Mesendoderm (in vitro differentiated cells): Measurements from ENCODE around the gene ARHGAP45.

Source experiments
- DNase-seq: peaks from one replicate; pipeline ENCODE4 v3.0.0; 2013
- H2AK5ac ChIP-seq: 2 replicates; pipeline ENCODE4 v1.6.1; 2013; ENCODE audit warnings: low read length, inconsistent platforms
- H2BK120ac ChIP-seq: 2 replicates; pipeline ENCODE4 v1.6.1; 2013; ENCODE audit warnings: low read depth, mild to moderate bottlenecking, low read length, moderate library complexity, mixed read lengths
- H2BK15ac ChIP-seq: replicated peaks from 2 replicates; pipeline ENCODE4 v1.6.1; 2013; ENCODE audit warnings: low read depth, mild to moderate bottlenecking, moderate library complexity
- H2BK5ac ChIP-seq: 2 replicates; pipeline ENCODE4 v1.6.1; 2013; ENCODE audit warnings: low read length, inconsistent platforms
- H3K18ac ChIP-seq: 2 replicates; pipeline ENCODE4 v1.6.1; 2013; ENCODE audit warnings: mild to moderate bottlenecking, low read length, mixed read lengths
- H3K23ac ChIP-seq: one replicate; pipeline ENCODE4 v1.6.1; 2013; ENCODE audit warnings: low read length
- H3K27ac ChIP-seq: 2 replicates; pipeline ENCODE4 v1.5.1; 2013; ENCODE audit warnings: low read depth, mild to moderate bottlenecking, inconsistent platforms, low read length, moderate library complexity
- H3K27me3 ChIP-seq: 2 replicates; pipeline ENCODE4 v1.6.1; 2013; ENCODE audit warnings: low read length, control low read depth, mild to moderate bottlenecking, inconsistent platforms; ENCODE audit not compliant: insufficient read depth, poor library complexity
- H3K36me3 ChIP-seq: 2 replicates; pipeline ENCODE4 v1.6.1; 2013; ENCODE audit warnings: low read length, inconsistent platforms; ENCODE audit not compliant: control insufficient read depth, insufficient read depth
- H3K4ac ChIP-seq: one replicate; pipeline ENCODE4 v1.6.1; 2013; ENCODE audit warnings: low read depth, mild to moderate bottlenecking, low read length, moderate library complexity
- H3K4me1 ChIP-seq: 2 replicates; pipeline ENCODE4 v1.6.1; 2013; ENCODE audit warnings: low read depth, low read length, inconsistent platforms; ENCODE audit not compliant: control insufficient read depth
- H3K4me2 ChIP-seq: 2 replicates; pipeline ENCODE4 v1.6.1; 2013; ENCODE audit warnings: low read length
- H3K4me3 ChIP-seq: 2 replicates; pipeline ENCODE4 v1.5.1; 2013; ENCODE audit warnings: mild to moderate bottlenecking, low read length
- H3K56ac ChIP-seq: one replicate; pipeline ENCODE4 v1.6.1; 2013; ENCODE audit warnings: low read length
- H3K79me1 ChIP-seq: 2 replicates; pipeline ENCODE4 v1.6.1; 2013; ENCODE audit warnings: low read length, inconsistent platforms
- H3K79me2 ChIP-seq: 2 replicates; pipeline ENCODE4 v1.6.1; 2013; ENCODE audit warnings: mild to moderate bottlenecking, low read length; ENCODE audit not compliant: control insufficient read depth, insufficient read depth
- H3K9ac ChIP-seq: 2 replicates; pipeline ENCODE4 v1.6.1; 2013; ENCODE audit warnings: low read length, inconsistent platforms
- H4K5ac ChIP-seq: one replicate; pipeline ENCODE4 v1.6.1; 2013; ENCODE audit warnings: low read length
- H4K8ac ChIP-seq: one replicate; pipeline ENCODE4 v1.6.1; 2013; ENCODE audit warnings: low read depth, mild to moderate bottlenecking, control low read depth, low read length, moderate library complexity
- WGBS: extraction: QIAGEN DNeasy Blood & Tissue Kit; methylation state at CpG from one replicate; pipeline ENCODE4 v1.1.7; 2013; ENCODE audit warnings: low lambda C conversion rate, missing lambda C conversion rate; ENCODE audit not compliant: insufficient coverage; ENCODE audit errors: extremely low coverage; 5-methylcytosine and 5-hydroxymethylcytosine counted together

Gene ARHGAP45

GRCh38 chr19:1091544-1092175 is 24.7 kb downstream of the ARHGAP45 start:
- peaks cover 7% of the 10 kb centered on the region for H3K79me1 ChIP-seq
- no CpG with 5 or more reads among the region's 27 CpGs for WGBS
- no peak overlapping the region for H4K8ac ChIP-seq
- H3K18ac ChIP-seq: no peak overlapping the region
- H3K9ac ChIP-seq: no peak overlapping the region
- no peak for DNase-seq
- no peak overlapping the region for H3K4me3 ChIP-seq
- no peaks in the 10 kb centered on the region for H3K27me3 ChIP-seq
- H2AK5ac ChIP-seq: no peak overlapping the region
- H3K36me3 ChIP-seq: peaks cover 1% of the 10 kb centered on the region
- peaks cover 20% of the 10 kb centered on the region for H3K79me2 ChIP-seq
- H3K4me2 ChIP-seq: no peak overlapping the region
- H2BK120ac ChIP-seq: no peak overlapping the region
- H3K4me1 ChIP-seq: no peaks in the 10 kb centered on the region
- H2BK15ac ChIP-seq: no peak overlapping the region
- no peak overlapping the region for H3K56ac ChIP-seq
- no peak overlapping the region for H3K27ac ChIP-seq
- no peak overlapping the region for H4K5ac ChIP-seq
- H2BK5ac ChIP-seq: no peak overlapping the region
- no peak overlapping the region for H3K4ac ChIP-seq
- no peak overlapping the region for H3K23ac ChIP-seq

GRCh38 chr19:1093330-1093729 is 26.4 kb downstream of the ARHGAP45 start:
- Histone ChIP-seq H3K4me3 (no peak overlapping the region), H3K79me1 (peaks cover 7% of the 10 kb centered on the region), H2BK15ac (no peak overlapping the region), H2AK5ac (no peak overlapping the region), H2BK120ac (no peak overlapping the region), H3K4me1 (no peaks in the 10 kb centered on the region), H3K4me2 (no peak overlapping the region), H3K79me2 (peaks cover 20% of the 10 kb centered on the region), H3K18ac (no peak overlapping the region), H2BK5ac (no peak overlapping the region), H3K4ac (no peak overlapping the region), H3K27me3 (no peaks in the 10 kb centered on the region), H4K5ac (no peak overlapping the region), H3K23ac (no peak overlapping the region), H3K36me3 (no peaks in the 10 kb centered on the region), H3K56ac (no peak overlapping the region), H3K27ac (no peak overlapping the region), H4K8ac (no peak overlapping the region), H3K9ac (no peak overlapping the region)
- WGBS: no CpG with 5 or more reads among the region's 15 CpGs
- no peak for DNase-seq

- H3K4ac ChIP-seq: no peak overlapping the region
- no peaks in the 10 kb centered on the region for H3K4me1 ChIP-seq
- H3K56ac ChIP-seq: peak overlapping the region; percentile 86
- no peak overlapping the region for H3K23ac ChIP-seq
- H3K4me2 ChIP-seq: peak overlapping the region; percentile 43
- H4K8ac ChIP-seq: no peak overlapping the region
- H4K5ac ChIP-seq: no peak overlapping the region
- WGBS: no CpG with 5 or more reads among the region's 32 CpGs
- H2AK5ac ChIP-seq: no peak overlapping the region
- no peaks in the 10 kb centered on the region for H3K36me3 ChIP-seq
- H3K9ac ChIP-seq: peak overlapping the region; percentile 79
- H3K79me2 ChIP-seq: peaks cover 20% of the 10 kb centered on the region
- peak overlapping the region; percentile 65 for H3K4me3 ChIP-seq
- H3K27ac ChIP-seq: no peak overlapping the region
- H3K18ac ChIP-seq: no peak overlapping the region
- H3K79me1 ChIP-seq: peaks cover 7% of the 10 kb centered on the region
- no peak overlapping the region for H2BK5ac ChIP-seq
- no peaks in the 10 kb centered on the region for H3K27me3 ChIP-seq
- no peak for DNase-seq
- no peak overlapping the region for H2BK120ac ChIP-seq
- H2BK15ac ChIP-seq: no peak overlapping the region
These were observed 27.0 kb downstream of the ARHGAP45 start for GRCh38 chr19:1093811-1094553.

GRCh38 chr19:1094655-1094977 is 27.6 kb downstream of the ARHGAP45 start:
- Histone ChIP-seq H2AK5ac (no peak overlapping the region), H3K79me1 (peaks cover 7% of the 10 kb centered on the region), H3K9ac (peak overlapping the region; percentile 79), H2BK5ac (no peak overlapping the region), H4K8ac (no peak overlapping the region), H3K79me2 (peaks cover 20% of the 10 kb centered on the region), H3K36me3 (no peaks in the 10 kb centered on the region), H3K4me3 (peak overlapping the region; percentile 65), H3K27ac (no peak overlapping the region), H3K27me3 (no peaks in the 10 kb centered on the region), H3K56ac (peak overlapping the region; percentile 86), H3K4ac (peak overlapping the region; percentile 59), H2BK120ac (no peak overlapping the region), H4K5ac (no peak overlapping the region), H2BK15ac (no peak overlapping the region), H3K4me1 (no peaks in the 10 kb centered on the region), H3K18ac (no peak overlapping the region), H3K23ac (no peak overlapping the region), H3K4me2 (peak overlapping the region; percentile 43)
- no CpG with 5 or more reads among the region's 19 CpGs for WGBS
- DNase-seq: no peak

- WGBS: no CpG with 5 or more reads among the region's 81 CpGs
- peaks cover 20% of the 10 kb centered on the region for H3K79me2 ChIP-seq
- H3K4me2 ChIP-seq: peak within 1 kb of the TSS; percentile 43
- H3K56ac ChIP-seq: peak within 1 kb of the TSS; percentile 86
- DNase-seq: peak; percentile 98
- H3K4me1 ChIP-seq: no peaks in the 10 kb centered on the region
- H3K36me3 ChIP-seq: no peaks in the 10 kb centered on the region
- no peak within 1 kb of the TSS for H2BK5ac ChIP-seq
- no peak within 1 kb of the TSS for H2BK15ac ChIP-seq
- H3K27me3 ChIP-seq: no peaks in the 10 kb centered on the region
- H3K18ac ChIP-seq: peak within 1 kb of the TSS; percentile 41
- peak within 1 kb of the TSS; percentile 88 for H2AK5ac ChIP-seq
- peaks cover 7% of the 10 kb centered on the region for H3K79me1 ChIP-seq
- H3K9ac ChIP-seq: peak within 1 kb of the TSS; percentile 79
- H4K8ac ChIP-seq: peak within 1 kb of the TSS; percentile 68
- peak within 1 kb of the TSS; percentile 39 for H4K5ac ChIP-seq
- H3K4me3 ChIP-seq: peak within 1 kb of the TSS; percentile 65
- H2BK120ac ChIP-seq: no peak within 1 kb of the TSS
- no peak within 1 kb of the TSS for H3K23ac ChIP-seq
- H3K27ac ChIP-seq: no peak within 1 kb of the TSS
- H3K4ac ChIP-seq: peak within 1 kb of the TSS; percentile 64
These were observed 28.2 kb downstream of the ARHGAP45 start, which contains the start of gene POLR2E for GRCh38 chr19:1094978-1095701. TSS of gene POLR2E (minus strand) at chr19:1095375. CDS start at chr19:1095315, 60 bp downstream.
